ENCODE data around the gene EMILIN2.
"Not testable (repeated sequence)": the region's sequence is repeated elsewhere in the genome, so short reads cannot be mapped to it uniquely, and the experiment has no call there.

EMILIN2 gene

GRCh38 chr18:2912357-2913299 is 65.8 kb downstream of the EMILIN2 start:
- TF ChIP-seq CTCF (IDR thresholded peaks at IDR 0.05; ENCODE audit: insufficient read depth, low read depth, low read length, missing control alignments): no peak
- no peak for DNase-seq (ENCODE audit: low read depth)
- H3K4me3 ChIP-seq (ENCODE audit: low read length): no peak overlapping the region

GRCh38 chr18:2913398-2914005 is 66.7 kb downstream of the EMILIN2 start:
- no peak overlapping the region for H3K4me3 ChIP-seq (ENCODE audit: low read length)
- TF ChIP-seq CTCF (IDR thresholded peaks at IDR 0.05; ENCODE audit: insufficient read depth, low read depth, low read length, missing control alignments): no peak
- DNase-seq (ENCODE audit: low read depth): no peak

- DNase-seq (ENCODE audit: low read depth): no peak
- H3K4me3 ChIP-seq (ENCODE audit: low read length): no peak overlapping the region
- no peak for TF ChIP-seq CTCF (IDR thresholded peaks at IDR 0.05; ENCODE audit: insufficient read depth, low read depth, low read length, missing control alignments)
These were observed 67.5 kb downstream of the EMILIN2 start for GRCh38 chr18:2914185-2914880.

- no peak for DNase-seq (ENCODE audit: low read depth)
- H3K4me3 ChIP-seq (ENCODE audit: low read length): no peak overlapping the region
- TF ChIP-seq CTCF (IDR thresholded peaks at IDR 0.05; ENCODE audit: insufficient read depth, low read depth, low read length, missing control alignments): no peak
These were observed 68.1 kb downstream of the EMILIN2 start for GRCh38 chr18:2914881-2915240.

GRCh38 chr18:2915486-2915885 is 68.7 kb downstream of the EMILIN2 start:
- H3K4me3 ChIP-seq (ENCODE audit: low read length); DNase-seq (ENCODE audit: low read depth): not testable (repeated sequence)

GRCh38 chr18:2916184-2916583 is 69.4 kb downstream of the EMILIN2 start:
- no peak overlapping the region for H3K4me3 ChIP-seq (ENCODE audit: low read length)
- no peak for DNase-seq (ENCODE audit: low read depth)
- no peak for TF ChIP-seq CTCF (IDR thresholded peaks at IDR 0.05; ENCODE audit: insufficient read depth, low read depth, low read length, missing control alignments)

Measured in epithelial cell of esophagus (primary cell).